Measurements from ENCODE around the gene TOMM34. TPM values are rescaled to one million over a fixed set of nuclear protein-coding genes. Genes with fewer than 3 reads are reported as not detected.

TOMM34 gene
- total RNA-seq, 4 donors from 2014 or later: 5.8 to 14.8 (median 13.9) TPM

DNA sequence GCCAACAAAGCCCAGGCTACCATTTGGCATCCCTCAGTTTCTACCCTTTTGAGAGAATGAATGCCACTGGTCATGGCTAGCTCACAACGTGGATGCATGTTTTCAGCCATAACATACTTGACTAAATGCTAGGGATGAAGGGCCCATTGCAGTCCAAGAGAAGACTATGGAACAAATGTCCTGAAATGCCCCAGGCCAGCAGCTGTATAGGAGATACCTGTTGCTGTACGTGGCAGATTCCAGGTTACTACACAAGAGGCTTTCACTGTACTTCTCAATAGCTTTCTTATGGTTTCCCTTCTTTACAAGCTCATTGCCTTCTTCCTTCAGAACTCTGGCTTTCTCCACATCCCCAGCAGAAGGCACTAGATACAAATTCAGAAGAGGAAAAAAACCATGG lies 11.7 kb downstream of the TOMM34 start:
- no peak for DNase-seq (ENCODE audit: extremely low spot score)
- Histone ChIP-seq H3K36me3 (peaks cover 52 to 100% (median 94%) of the 10 kb centered on the region in 4 donors), H3K27ac (replicated peaks in 1 of 4) (no peak overlapping the region), H3K9me3 (no peaks in the 10 kb centered on the region), H3K4me3 (no peak overlapping the region), H3K27me3 (no peaks in the 10 kb centered on the region), H3K4me1 (no peaks in the 10 kb centered on the region)
- 89% methylated on average over 2 of the region's 2 CpGs for WGBS
- TF ChIP-seq POLR2AphosphoS5 (IDR thresholded peaks at IDR 0.05): no peak
- intact Hi-C loops (cut with DNase I): no loop called here

DNA sequence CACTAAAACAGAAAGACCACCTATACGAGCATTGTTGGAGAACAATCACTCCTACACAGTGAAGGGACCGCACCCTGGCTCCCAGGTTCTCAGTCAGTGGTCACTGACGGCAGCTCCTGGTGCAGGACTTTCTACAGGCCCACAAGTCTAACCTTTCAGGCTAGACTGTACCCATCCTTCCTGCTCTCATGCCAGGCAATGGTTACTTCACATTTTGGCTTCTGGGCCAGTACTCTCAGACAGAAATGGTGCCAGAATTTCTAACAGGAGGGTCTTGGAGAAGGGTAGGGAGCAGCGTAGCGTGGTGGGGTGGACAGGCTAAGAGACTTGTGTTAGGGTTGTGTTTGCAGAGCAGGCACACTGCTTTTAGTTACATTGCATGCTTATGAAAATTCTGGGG lies 12.1 kb downstream of the TOMM34 start:
- DNase-seq (ENCODE audit: extremely low spot score): no peak
- H3K4me1 ChIP-seq: no peaks in the 10 kb centered on the region
- no peaks in the 10 kb centered on the region for H3K27me3 ChIP-seq
- H3K36me3 ChIP-seq: peaks cover 56 to 100% (median 94%) of the 10 kb centered on the region in 4 donors
- no peak overlapping the region for H3K27ac ChIP-seq (replicated peaks in 1 of 4)
- H3K9me3 ChIP-seq: no peaks in the 10 kb centered on the region
- TF ChIP-seq EP300 (IDR thresholded peaks at IDR 0.05): no peak
- intact Hi-C loops (cut with DNase I): no loop called here
- no peak overlapping the region for H3K4me3 ChIP-seq
- 94% methylated on average over 5 of the region's 5 CpGs for WGBS

DNA sequence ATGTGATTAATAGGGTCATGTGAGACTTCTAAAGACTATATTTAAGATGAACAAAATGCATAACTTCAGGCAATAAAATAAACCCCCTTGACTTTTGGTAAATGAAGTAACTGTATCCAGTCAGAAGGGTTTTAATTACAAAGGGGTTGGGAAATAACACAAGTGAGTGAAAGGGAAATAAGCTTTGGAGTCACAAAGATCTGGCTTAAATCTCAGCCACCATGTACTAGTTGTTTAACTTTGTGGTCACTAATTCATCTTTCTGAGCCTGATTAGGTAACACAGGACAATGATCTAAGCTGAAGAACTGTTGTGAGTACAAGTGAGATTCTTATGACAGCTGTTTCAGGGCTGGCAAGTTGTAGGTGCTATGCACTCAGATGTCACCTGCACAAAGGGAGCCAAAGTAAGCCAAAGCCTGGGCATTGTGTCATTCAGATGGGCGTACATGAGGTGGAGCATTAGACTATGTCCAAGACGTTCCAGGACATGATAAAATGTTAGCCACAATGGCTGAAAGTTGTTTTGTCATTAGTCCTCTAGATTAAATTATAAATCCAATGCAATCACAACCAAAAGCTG lies 13.8 kb downstream of the TOMM34 start:
- intact Hi-C loops (cut with DNase I): no loop called here
- 48% methylated on average over 2 of the region's 2 CpGs for WGBS
- H3K9me3 ChIP-seq: no peaks in the 10 kb centered on the region
- TF ChIP-seq POLR2AphosphoS5 (IDR thresholded peaks at IDR 0.05): no peak
- TF ChIP-seq, protein P1, sequence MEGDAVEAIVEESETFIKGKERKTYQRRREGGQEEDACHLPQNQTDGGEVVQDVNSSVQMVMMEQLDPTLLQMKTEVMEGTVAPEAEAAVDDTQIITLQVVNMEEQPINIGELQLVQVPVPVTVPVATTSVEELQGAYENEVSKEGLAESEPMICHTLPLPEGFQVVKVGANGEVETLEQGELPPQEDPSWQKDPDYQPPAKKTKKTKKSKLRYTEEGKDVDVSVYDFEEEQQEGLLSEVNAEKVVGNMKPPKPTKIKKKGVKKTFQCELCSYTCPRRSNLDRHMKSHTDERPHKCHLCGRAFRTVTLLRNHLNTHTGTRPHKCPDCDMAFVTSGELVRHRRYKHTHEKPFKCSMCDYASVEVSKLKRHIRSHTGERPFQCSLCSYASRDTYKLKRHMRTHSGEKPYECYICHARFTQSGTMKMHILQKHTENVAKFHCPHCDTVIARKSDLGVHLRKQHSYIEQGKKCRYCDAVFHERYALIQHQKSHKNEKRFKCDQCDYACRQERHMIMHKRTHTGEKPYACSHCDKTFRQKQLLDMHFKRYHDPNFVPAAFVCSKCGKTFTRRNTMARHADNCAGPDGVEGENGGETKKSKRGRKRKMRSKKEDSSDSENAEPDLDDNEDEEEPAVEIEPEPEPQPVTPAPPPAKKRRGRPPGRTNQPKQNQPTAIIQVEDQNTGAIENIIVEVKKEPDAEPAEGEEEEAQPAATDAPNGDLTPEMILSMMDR (IDR thresholded peaks at IDR 0.05): no peak
- no peak overlapping the region for H3K4me3 ChIP-seq
- DNase-seq (ENCODE audit: extremely low spot score): no peak
- H3K36me3 ChIP-seq: peaks cover 63 to 100% (median 95%) of the 10 kb centered on the region in 4 donors
- H3K27me3 ChIP-seq: no peaks in the 10 kb centered on the region
- no peaks in the 10 kb centered on the region for H3K4me1 ChIP-seq
- no peak overlapping the region for H3K27ac ChIP-seq (replicated peaks in 1 of 4)

DNA sequence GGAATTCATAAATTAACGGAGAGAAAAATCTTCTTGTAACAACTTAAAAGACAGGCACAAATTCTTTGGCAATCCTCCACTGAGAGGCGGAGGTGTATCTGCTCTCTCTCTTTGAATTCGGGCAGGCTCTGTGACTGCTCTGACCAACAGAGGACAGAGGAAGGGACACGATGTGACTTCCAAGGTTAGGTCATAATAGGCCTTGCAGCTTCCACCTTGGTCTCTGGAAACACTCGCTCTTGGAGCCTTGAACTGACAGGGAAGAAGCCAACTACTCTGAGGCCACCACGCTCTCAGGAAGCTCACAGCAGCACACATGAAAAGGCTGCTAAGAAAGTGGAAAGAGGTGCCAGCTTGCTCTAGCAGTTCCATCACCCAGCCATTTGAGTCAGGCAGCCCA lies 14.9 kb downstream of the TOMM34 start:
- 87% methylated on average over 6 of the region's 6 CpGs for WGBS
- peaks cover 52 to 100% (median 93%) of the 10 kb centered on the region in 4 donors for H3K36me3 ChIP-seq
- intact Hi-C loops (cut with DNase I): no loop called here

DNA sequence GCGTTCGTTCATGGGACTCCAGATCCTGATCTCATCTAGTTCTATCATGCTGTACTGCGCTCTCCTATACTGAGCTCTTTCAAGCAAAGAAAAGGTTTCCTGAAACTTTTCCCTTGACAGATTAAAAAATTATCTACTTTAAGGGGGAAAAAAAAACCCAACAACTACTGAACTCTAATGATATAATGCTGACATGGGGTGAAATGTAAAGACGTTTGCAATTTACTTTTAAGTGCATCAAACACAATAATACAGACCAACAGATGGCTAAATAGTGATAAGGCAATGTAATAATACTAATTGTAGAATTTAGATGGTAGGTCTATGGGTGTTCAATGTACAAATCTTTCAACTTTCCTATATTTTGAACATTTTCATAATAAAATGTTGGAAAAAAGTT lies 16.4 kb downstream of the TOMM34 start:
- no peaks in the 10 kb centered on the region for H3K27me3 ChIP-seq
- 89% methylated on average over 4 of the region's 4 CpGs for WGBS
- no peak for TF ChIP-seq EP300 (IDR thresholded peaks at IDR 0.05)
- TF ChIP-seq POLR2AphosphoS5 (IDR thresholded peaks at IDR 0.05): no peak
- TF ChIP-seq, protein P1 (IDR thresholded peaks at IDR 0.05): no peak
- TF ChIP-seq POLR2A (IDR thresholded peaks at IDR 0.05; ENCODE audit: low read depth): no peak
- H3K9me3 ChIP-seq: no peaks in the 10 kb centered on the region
- H3K4me3 ChIP-seq: no peak overlapping the region
- no peaks in the 10 kb centered on the region for H3K4me1 ChIP-seq
- intact Hi-C loops (cut with DNase I): no loop called here
- H3K36me3 ChIP-seq: peaks cover 46 to 100% (median 83%) of the 10 kb centered on the region in 4 donors
- H3K27ac ChIP-seq (replicated peaks in 1 of 4): no peak overlapping the region
- DNase-seq (ENCODE audit: extremely low spot score): no peak

More for the DNA sequence above, 14.9 kb downstream of the TOMM34 start:
- no peaks in the 10 kb centered on the region for H3K27me3 ChIP-seq
- no peak overlapping the region for H3K4me3 ChIP-seq
- TF ChIP-seq POLR2A (IDR thresholded peaks at IDR 0.05; ENCODE audit: low read depth): no peak
- no peak for TF ChIP-seq EP300 (IDR thresholded peaks at IDR 0.05)
- TF ChIP-seq POLR2AphosphoS5 (IDR thresholded peaks at IDR 0.05): no peak
- TF ChIP-seq, protein P1 (IDR thresholded peaks at IDR 0.05): no peak
- no peaks in the 10 kb centered on the region for H3K9me3 ChIP-seq
- no peak for DNase-seq (ENCODE audit: extremely low spot score)
- H3K27ac ChIP-seq (replicated peaks in 1 of 4): no peak overlapping the region
- no peaks in the 10 kb centered on the region for H3K4me1 ChIP-seq
